ENCODE results near the gene TFF2. TPM values are rescaled to one million over a fixed set of nuclear protein-coding genes. Genes with fewer than 3 reads are reported as not detected.

TFF2 gene
- total RNA-seq, 1 experiment from 2014 or later, result not detected

DNA sequence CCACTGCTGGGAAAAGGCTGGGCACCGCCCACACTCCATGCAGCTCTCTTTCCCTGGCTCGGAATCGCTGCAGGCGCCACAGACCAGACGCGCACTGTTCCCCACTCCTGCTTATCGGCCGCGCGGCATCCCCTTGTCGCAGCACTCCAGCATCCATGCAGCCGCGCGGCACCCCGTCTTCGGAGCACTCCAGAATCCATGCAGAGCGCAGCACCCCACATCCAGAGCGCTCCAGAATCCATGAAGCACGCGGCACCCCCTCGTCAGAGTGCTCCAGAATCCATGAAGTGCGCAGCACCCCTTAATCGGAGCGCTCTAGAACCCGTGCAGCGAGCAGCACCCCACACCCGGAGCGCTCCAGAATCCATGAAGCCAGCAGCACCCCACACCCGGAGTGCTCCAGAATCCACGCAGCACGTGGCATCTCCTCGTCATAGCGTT, 45.1 kb downstream of the TFF2 start:
- DNase-seq (ENCODE audit: low spot score), result no peak

DNA sequence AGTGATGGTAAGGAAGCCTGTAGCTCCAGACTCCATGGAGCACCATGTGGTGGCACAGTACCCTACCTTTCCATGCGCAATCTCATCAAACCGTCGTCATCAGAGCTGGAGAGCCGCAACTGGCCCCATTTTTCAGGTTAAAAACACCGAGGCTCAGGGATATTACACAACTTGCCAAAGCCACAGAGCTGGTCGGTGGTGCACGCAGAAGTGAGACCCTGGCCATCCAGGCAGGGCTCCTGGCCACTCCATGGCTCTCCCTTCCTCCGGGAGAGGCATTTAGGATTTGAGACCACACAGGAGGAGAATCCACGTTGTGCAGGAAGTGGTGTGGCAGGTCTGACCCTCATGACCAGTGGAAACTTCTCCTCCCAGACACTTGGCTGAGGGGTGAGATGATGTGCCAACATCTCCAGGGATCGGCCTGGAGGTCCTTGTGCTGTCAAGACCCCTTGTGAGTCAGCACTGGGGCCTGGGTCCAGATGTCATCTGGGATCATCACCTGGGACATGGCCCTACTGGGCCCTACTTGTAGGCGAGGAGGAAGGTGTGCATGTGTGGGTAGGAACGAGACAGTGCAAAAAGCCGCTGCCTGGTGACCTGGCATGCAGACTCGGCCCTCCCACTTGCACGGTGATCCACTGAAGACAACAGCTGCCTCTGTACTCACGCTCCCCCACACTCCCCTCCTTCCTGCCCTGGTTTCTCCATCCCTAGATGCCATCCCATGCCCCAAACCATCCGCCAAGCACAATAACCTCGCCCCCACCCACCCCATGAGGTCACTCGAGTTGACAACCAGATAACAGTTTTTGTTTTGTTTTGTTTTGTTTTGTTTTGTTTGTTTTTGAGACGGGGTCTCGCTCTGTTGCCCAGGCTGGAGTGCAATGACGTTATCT, 46.0 kb downstream of the TFF2 start:
- no peak for DNase-seq (ENCODE audit: low spot score)

DNA sequence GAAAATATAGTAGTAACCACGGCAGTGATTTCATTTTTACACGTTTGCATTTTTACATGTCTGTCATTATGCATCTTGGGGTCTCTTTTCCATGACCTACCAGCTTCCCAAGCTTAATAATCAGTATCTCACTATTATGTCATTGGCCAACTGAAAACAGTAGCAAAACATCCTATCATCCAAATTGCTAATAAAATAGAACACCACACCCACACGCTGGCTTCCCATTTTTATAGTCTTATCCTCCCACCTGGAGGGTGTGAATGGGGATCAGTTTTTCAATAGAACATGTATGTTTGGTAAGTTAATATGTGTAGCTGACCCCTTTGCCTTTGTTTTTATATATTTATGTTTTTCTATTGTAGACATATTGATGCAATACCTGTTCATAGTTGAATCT, 47.4 kb downstream of the TFF2 start:
- no peak for DNase-seq (ENCODE audit: low spot score)

- DNase-seq (ENCODE audit: low spot score), result no peak
Observed at GRCh38 chr21:42302794-42303193, 48.0 kb downstream of the TFF2 start.

DNA sequence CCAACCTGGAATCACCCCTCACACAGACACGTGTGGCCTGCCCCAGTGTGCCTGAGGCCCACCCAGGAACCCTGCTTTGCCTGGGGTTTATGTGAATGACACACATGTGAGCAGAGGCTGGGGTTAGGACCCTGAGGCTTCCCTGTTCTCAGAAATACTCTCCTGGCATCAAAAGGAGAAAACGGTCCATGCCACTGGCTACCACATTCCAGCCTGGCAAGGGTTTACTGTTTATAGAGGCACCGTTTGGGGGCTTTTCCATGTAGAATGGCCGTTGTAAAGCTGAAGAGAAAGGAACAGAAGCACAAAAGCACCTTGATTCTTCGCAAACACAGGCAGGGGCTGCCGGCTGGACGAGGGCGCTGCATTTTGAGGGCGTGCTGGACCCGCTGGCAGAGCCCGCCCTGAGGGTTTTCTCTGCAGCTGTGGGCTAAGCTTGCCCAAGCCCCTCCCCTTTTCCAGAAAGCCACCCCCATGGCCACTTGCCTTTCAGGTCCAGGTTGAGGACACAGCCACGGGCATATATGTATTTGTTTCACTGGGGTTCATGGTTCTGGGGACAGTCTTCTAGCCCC, 48.6 kb downstream of the TFF2 start:
- no peak for DNase-seq (ENCODE audit: low spot score)

GRCh38 chr21:42301371-42302075, 49.3 kb downstream of the TFF2 start:
- DNase-seq (ENCODE audit: low spot score), result no peak

GRCh38 chr21:42300956-42301355, 49.8 kb downstream of the TFF2 start:
- no peak for DNase-seq (ENCODE audit: low spot score)

- no peak for DNase-seq (ENCODE audit: low spot score)
Observed at GRCh38 chr21:42300045-42300583, 50.7 kb downstream of the TFF2 start.

- DNase-seq (ENCODE audit: low spot score), result peak; percentile 49
Observed at GRCh38 chr21:42299324-42300044, 51.3 kb downstream of the TFF2 start.

DNA sequence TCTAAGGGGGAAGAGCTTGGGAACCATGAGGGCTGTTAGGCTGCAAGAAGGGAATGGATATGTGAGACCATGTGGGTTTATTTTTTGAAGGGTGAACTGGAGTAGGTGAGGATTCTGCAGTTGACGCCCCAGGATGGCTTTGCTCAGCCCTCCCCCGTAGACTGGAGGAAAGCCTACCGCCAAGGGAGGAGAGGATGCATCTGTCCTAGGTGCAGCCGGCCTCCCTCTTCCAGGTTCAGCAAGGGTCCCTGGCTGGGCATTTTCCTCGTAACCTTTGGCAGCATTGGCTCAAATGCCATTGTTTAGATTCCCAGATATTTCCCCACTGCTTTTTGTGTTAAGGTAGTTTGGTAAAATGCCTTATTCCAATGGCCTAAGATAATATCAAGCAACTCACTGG, 52.1 kb downstream of the TFF2 start:
- DNase-seq (ENCODE audit: low spot score), result no peak

DNA sequence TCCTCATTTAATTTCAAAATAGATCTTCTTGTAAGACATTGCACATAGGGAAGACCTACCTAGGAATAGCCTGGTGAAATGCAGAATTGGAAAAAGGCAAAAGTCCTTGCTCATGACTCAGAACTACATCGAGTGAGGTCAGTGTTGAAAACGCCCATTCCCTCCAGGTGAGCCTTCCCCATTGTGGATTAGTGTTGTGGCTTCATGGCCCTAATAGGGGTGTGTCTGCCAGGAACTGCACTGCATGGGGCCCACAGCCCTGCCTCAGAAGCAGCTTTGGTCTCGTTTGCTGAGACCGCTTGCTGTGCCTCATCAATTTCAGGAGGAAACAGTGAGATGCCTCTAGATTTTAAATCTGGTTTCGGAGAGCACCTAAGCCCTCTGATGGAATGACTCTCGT, 52.6 kb downstream of the TFF2 start:
- no peak for DNase-seq (ENCODE audit: low spot score)

GRCh38 chr21:42297377-42297776, 53.4 kb downstream of the TFF2 start:
- DNase-seq (ENCODE audit: low spot score), result no peak

DNA sequence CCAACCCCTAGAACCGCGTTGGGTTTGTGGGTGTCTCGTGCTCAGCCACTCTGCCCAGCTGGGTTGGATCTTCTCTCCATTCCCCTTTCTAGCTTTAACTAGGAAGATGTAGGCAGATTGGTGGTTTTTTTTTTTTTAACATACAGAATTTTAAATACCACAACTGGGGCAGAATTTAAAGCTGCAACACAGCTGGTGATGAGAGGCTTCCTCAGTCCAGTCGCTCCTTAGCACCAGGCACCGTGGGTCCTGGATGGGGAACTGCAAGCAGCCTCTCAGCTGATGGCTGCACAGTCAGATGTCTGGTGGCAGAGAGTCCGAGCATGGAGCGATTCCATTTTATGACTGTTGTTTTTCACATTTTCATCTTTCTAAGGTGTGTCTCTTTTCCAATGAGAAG, 54.3 kb downstream of the TFF2 start:
- no peak for DNase-seq (ENCODE audit: low spot score)

Other genes with a start within 250 kb of the TFF2 start
- 7.8 and 9.0 TPM in 2 replicates for gene ABCG1, start 131.9 kb downstream of the TFF2 start, total RNA-seq (2014; rRNA removed; shearing (Covaris generic))
- not detected in 2 replicates for gene TFF3, start 35.6 kb downstream of the TFF2 start, total RNA-seq (2014; rRNA removed; shearing (Covaris generic))
- gene TFF1, start 15.5 kb upstream of the TFF2 start, total RNA-seq (2014; rRNA removed; shearing (Covaris generic)), result not detected in 2 replicates
- 3.2 and 6.9 TPM in 2 replicates for gene TMPRSS3, start 45.1 kb upstream of the TFF2 start, total RNA-seq (2014; rRNA removed; shearing (Covaris generic))
- gene UBASH3A, start 52.9 kb upstream of the TFF2 start, total RNA-seq (2014; rRNA removed; shearing (Covaris generic)), result not detected in 2 replicates
- gene RSPH1, start 145.2 kb upstream of the TFF2 start, total RNA-seq (2014; rRNA removed; shearing (Covaris generic)), result not detected in 2 replicates
- gene SLC37A1, start 162.9 kb upstream of the TFF2 start, total RNA-seq (2014; rRNA removed; shearing (Covaris generic)), result 6.7 and 9.2 TPM in 2 replicates

All from H4 (cell line).